ELR (cell line): Measurements from ENCODE around the gene ROMO1.

Source experiments
- DNase-seq: peaks from one replicate; pipeline ENCODE4 v3.0.0-alpha.2; 2015; ENCODE audit warnings: low read depth

ROMO1 gene

GRCh38 chr20:35699127-35699956 is at the start of gene ROMO1, which contains the start of gene NFS1:
Gene ROMO1 (plus strand): TSS chr20:35699405. CDS start chr20:35699633, 228 bp downstream.
Gene NFS1 (minus strand): TSS chr20:35699352. CDS start chr20:35699288, 64 bp downstream.
- peak; percentile 93 for DNase-seq

GRCh38 chr20:35650632-35651031 is 48.6 kb upstream of the ROMO1 start:
- no peak for DNase-seq

GRCh38 chr20:35651958-35652357 is 47.2 kb upstream of the ROMO1 start:
- no peak for DNase-seq

- no peak for DNase-seq
These were observed 46.4 kb upstream of the ROMO1 start for GRCh38 chr20:35652641-35653429.

GRCh38 chr20:35653430-35653734 is 45.8 kb upstream of the ROMO1 start:
- DNase-seq, result no peak

- DNase-seq, result no peak
These were observed 45.3 kb upstream of the ROMO1 start for GRCh38 chr20:35653893-35654292.

GRCh38 chr20:35654415-35654814 is 44.8 kb upstream of the ROMO1 start:
- DNase-seq, result no peak

- DNase-seq, result no peak
These were observed 41.9 kb upstream of the ROMO1 start for GRCh38 chr20:35657271-35657670.

- DNase-seq, result no peak
These were observed 38.9 kb upstream of the ROMO1 start for GRCh38 chr20:35660122-35660937.

GRCh38 chr20:35661053-35661452 is 38.2 kb upstream of the ROMO1 start:
- peak; percentile 62 for DNase-seq

- DNase-seq, result no peak
These were observed 37.3 kb upstream of the ROMO1 start for GRCh38 chr20:35661908-35662307.

- DNase-seq, result no peak
These were observed 36.7 kb upstream of the ROMO1 start for GRCh38 chr20:35662551-35662950.

GRCh38 chr20:35663516-35664465 is 35.4 kb upstream of the ROMO1 start:
- peak; percentile 73 for DNase-seq

- peak; percentile 97 for DNase-seq
These were observed 34.6 kb upstream of the ROMO1 start, which contains the start of the genes CPNE1 and RBM12 for GRCh38 chr20:35664466-35665206. Gene CPNE1 (minus strand): TSS chr20:35664900. CDS start chr20:35632923, 31,977 bp downstream. Gene RBM12 (minus strand): TSS chr20:35664900. CDS start chr20:35655322, 9,578 bp downstream.

GRCh38 chr20:35665949-35666288 is 33.3 kb upstream of the ROMO1 start:
- DNase-seq, result no peak

- no peak for DNase-seq
These were observed 30.0 kb upstream of the ROMO1 start for GRCh38 chr20:35669221-35669620.

GRCh38 chr20:35669681-35670080 is 29.5 kb upstream of the ROMO1 start:
- no peak for DNase-seq

GRCh38 chr20:35673884-35674283 is 25.3 kb upstream of the ROMO1 start:
- DNase-seq, result no peak

GRCh38 chr20:35674921-35675320 is 24.3 kb upstream of the ROMO1 start:
- no peak for DNase-seq

- no peak for DNase-seq
These were observed 18.6 kb upstream of the ROMO1 start for GRCh38 chr20:35680452-35681183.
